RCC 7860 (cell line): ENCODE measurements around the gene OR2M2.

Source experiments
- DNase-seq: peaks from one replicate; pipeline ENCODE4 v3.0.0-alpha.2; 2015; ENCODE audit warnings: low spot score
- FAIRE-seq: peaks from 2 replicates; lab custom pipeline; 2012; peaks lifted over from hg19 to GRCh38; lab: Jason Lieb, UNC

Gene OR2M2

GRCh38 chr1:248174521-248174920 lies at the start of gene OR2M2:
OR2M2 (plus strand) TSS chr1:248174821; CDS start chr1:248179986, 5,165 bp downstream.
- DNase-seq (no peak), FAIRE-seq (no peak)

- FAIRE-seq, result no peak
- DNase-seq, result no peak
These were observed 47.0 kb upstream of the OR2M2 start for GRCh38 chr1:248127653-248128052.

- no peak for FAIRE-seq
These were observed 37.8 kb upstream of the OR2M2 start for GRCh38 chr1:248136811-248137210.

GRCh38 chr1:248140846-248141245 lies 33.8 kb upstream of the OR2M2 start:
- no peak for DNase-seq
- FAIRE-seq, result no peak

More at GRCh38 chr1:248136811-248137210, 37.8 kb upstream of the OR2M2 start:
- no peak for DNase-seq

GRCh38 chr1:248143311-248143710 lies 31.3 kb upstream of the OR2M2 start:
- FAIRE-seq (no peak), DNase-seq (no peak)

GRCh38 chr1:248144513-248145198 lies 30.0 kb upstream of the OR2M2 start, which contains the start of gene OR2M5:
OR2M5 (plus strand) TSS chr1:248145148; CDS start chr1:248145148, 0 bp downstream.
- FAIRE-seq, result no peak

GRCh38 chr1:248152056-248152827 lies 22.4 kb upstream of the OR2M2 start:
- FAIRE-seq, result no peak
- no peak for DNase-seq

More at GRCh38 chr1:248144513-248145198, 30.0 kb upstream of the OR2M2 start, which contains the start of gene OR2M5:
- DNase-seq, result no peak

GRCh38 chr1:248155927-248156326 lies 18.7 kb upstream of the OR2M2 start:
- no peak for FAIRE-seq
- DNase-seq, result no peak

- FAIRE-seq (no peak), DNase-seq (no peak)
These were observed 15.9 kb upstream of the OR2M2 start for GRCh38 chr1:248158758-248159157.

- DNase-seq (no peak), FAIRE-seq (no peak)
These were observed 10.6 kb upstream of the OR2M2 start for GRCh38 chr1:248164031-248164430.

GRCh38 chr1:248165186-248165585 lies 9.4 kb upstream of the OR2M2 start:
- no peak for FAIRE-seq
- DNase-seq, result no peak

- FAIRE-seq (no peak), DNase-seq (no peak)
These were observed 9.4 kb downstream of the OR2M2 start for GRCh38 chr1:248183996-248184395.

- FAIRE-seq (no peak), DNase-seq (no peak)
These were observed 12.7 kb downstream of the OR2M2 start for GRCh38 chr1:248187363-248187762.

GRCh38 chr1:248189026-248189425 lies 14.4 kb downstream of the OR2M2 start:
- DNase-seq, result no peak
- no peak for FAIRE-seq

GRCh38 chr1:248194117-248194516 lies 19.5 kb downstream of the OR2M2 start:
- FAIRE-seq, result no peak
- DNase-seq, result no peak

- FAIRE-seq (no peak), DNase-seq (no peak)
These were observed 22.3 kb downstream of the OR2M2 start, which contains the start of gene OR2M3 for GRCh38 chr1:248196965-248197364. OR2M3 (plus strand) TSS chr1:248197265; CDS start chr1:248203068, 5,803 bp downstream.

GRCh38 chr1:248215880-248216279 lies 41.3 kb downstream of the OR2M2 start:
- no peak for DNase-seq
- no peak for FAIRE-seq

GRCh38 chr1:248225537-248225936 lies 50.9 kb downstream of the OR2M2 start:
- FAIRE-seq, result no peak
- no peak for DNase-seq

GRCh38 chr1:248229360-248229908 lies 54.8 kb downstream of the OR2M2 start:
- no peak for DNase-seq
- no peak for FAIRE-seq
